GM23338 (cell line): Measurements from ENCODE around the gene NCF2. TPM values are rescaled to one million over a fixed set of nuclear protein-coding genes. Genes with fewer than 3 reads are reported as not detected.

Experiments
- ATAC-seq: fragments of 200-7000 bp; cut with Tn5 transposase; 3 replicates; pipeline ENCODE4 v1.9.1; 2020
- DNase-seq: peaks from one replicate; pipeline ENCODE4 v3.0.0-alpha.2; 2015; ENCODE audit warnings: low spot score
- H2AFZ ChIP-seq: fragments of 200-600 bp; sonication (generic); 2 replicates; pipeline ENCODE4 v1.8.0; 2016; ENCODE audit warnings: antibody characterized with exemption, mild to moderate bottlenecking, moderate library complexity
- H3F3A ChIP-seq: fragments of 200-600 bp; sonication (generic); replicated peaks from 2 replicates; pipeline ENCODE4 v1.8.0; 2017; ENCODE audit warnings: antibody characterized with exemption, mixed run types, low read depth
- H3K27ac ChIP-seq: fragments of 200-600 bp; sonication (generic); 2 replicates; pipeline ENCODE4 v1.6.1; 2016; ENCODE audit warnings: low read depth
- H3K27me3 ChIP-seq: fragments of 200-600 bp; sonication (generic); 2 replicates; pipeline ENCODE4 v1.8.0; 2016; ENCODE audit warnings: mild to moderate bottlenecking, mixed run types, moderate library complexity; ENCODE audit not compliant: insufficient read depth
- H3K36me3 ChIP-seq: fragments of 200-600 bp; sonication (generic); 2 replicates; pipeline ENCODE4 v1.8.0; 2016; ENCODE audit warnings: mild to moderate bottlenecking; ENCODE audit not compliant: insufficient read depth
- H3K4me1 ChIP-seq: fragments of 200-600 bp; sonication (generic); 2 replicates; pipeline ENCODE4 v1.8.0; 2016; ENCODE audit warnings: mild to moderate bottlenecking, moderate library complexity; ENCODE audit not compliant: insufficient read depth
- H3K4me2 ChIP-seq: fragments of 200-600 bp; sonication (generic); 2 replicates; pipeline ENCODE4 v1.7.1; 2017; ENCODE audit warnings: mixed run types
- H3K4me3 ChIP-seq: fragments of 200-600 bp; sonication (generic); 2 replicates; pipeline ENCODE4 v1.6.1; 2016; ENCODE audit warnings: mixed run types
- H3K79me2 ChIP-seq: fragments of 200-600 bp; sonication (generic); replicated peaks from 2 replicates; pipeline ENCODE4 v1.8.0; 2017; ENCODE audit warnings: mild to moderate bottlenecking; ENCODE audit not compliant: insufficient read depth
- H3K9me2 ChIP-seq: fragments of 200-600 bp; sonication (generic); 2 replicates; pipeline ENCODE4 v1.8.0; 2017; ENCODE audit not compliant: insufficient read depth
- H4K20me1 ChIP-seq: fragments of 200-600 bp; sonication (generic); replicated peaks from 2 replicates; pipeline ENCODE4 v1.8.0; 2017; ENCODE audit warnings: mild to moderate bottlenecking; ENCODE audit not compliant: insufficient read depth
- H3K27ac Mint-ChIP-seq: 2 replicates; pipeline ENCODE4 v1.8.0; 2020; ENCODE audit warnings: inconsistent platforms, mild to moderate bottlenecking, moderate library complexity, mixed read lengths
- H3K27me3 Mint-ChIP-seq: 3 replicates; pipeline ENCODE4 v1.8.0; 2022; ENCODE audit warnings: low read depth, mild to moderate bottlenecking, moderate library complexity, mixed read lengths, inconsistent platforms; ENCODE audit not compliant: insufficient read depth, poor library complexity
- H3K36me3 Mint-ChIP-seq: 3 replicates; pipeline ENCODE4 v1.8.0; 2021; ENCODE audit warnings: low read depth, mild to moderate bottlenecking, inconsistent platforms, moderate library complexity, mixed read lengths
- H3K4me1 Mint-ChIP-seq: 3 replicates; pipeline ENCODE4 v1.8.0; 2020; ENCODE audit warnings: mild to moderate bottlenecking, inconsistent platforms, mixed read lengths
- H3K4me3 Mint-ChIP-seq: 3 replicates; pipeline ENCODE4 v1.8.0; 2021; ENCODE audit warnings: moderate library complexity, mild to moderate bottlenecking, inconsistent platforms, mixed read lengths
- H3K9me3 Mint-ChIP-seq: 3 replicates; pipeline ENCODE4 v1.8.0; 2020; ENCODE audit warnings: moderate library complexity, mild to moderate bottlenecking, inconsistent platforms, mixed read lengths
- CREB1 ChIP-seq: fragments of 250-450 bp; sonication (Bioruptor Pico); IDR thresholded peaks from 2 replicates; pipeline ENCODE4 v1.5.0; 2020; ENCODE audit warnings: low read depth, mild to moderate bottlenecking, moderate library complexity
- CTCF ChIP-seq, 2 experiments: fragments of 200-600 bp in 1 of 2; sonication (generic) in 1 of 2; conservative IDR thresholded peaks; 2 replicates each; pipeline versions ENCODE4 v1.5.1 to v1.6.1; 2016 to 2017; ENCODE audit warnings: antibody characterized with exemption in 2 of 2, low read depth in 2 of 2, mild to moderate bottlenecking in 2 of 2, moderate library complexity in 1 of 2
- JUNB ChIP-seq: IDR thresholded peaks from one replicate; pipeline ENCODE4 v1.6.1; 2016; ENCODE audit warnings: antibody characterized with exemption; ENCODE audit not compliant: unreplicated experiment
- NANOG ChIP-seq: IDR thresholded peaks from 2 replicates; pipeline ENCODE4 v1.6.1; 2016; ENCODE audit warnings: antibody characterized with exemption, borderline replicate concordance
- POLR2AphosphoS5 ChIP-seq: IDR thresholded peaks from 2 replicates; pipeline ENCODE4 v1.6.1; 2016; ENCODE audit warnings: antibody characterized with exemption, low read depth
- REST ChIP-seq: IDR thresholded peaks from one replicate; pipeline ENCODE4 v1.6.1; 2018; ENCODE audit warnings: antibody characterized with exemption; ENCODE audit not compliant: unreplicated experiment
- ZNF462 ChIP-seq: fragments of 250-450 bp; sonication (Bioruptor Pico); IDR thresholded peaks from 2 replicates; pipeline ENCODE4 v1.5.0; 2020; ENCODE audit warnings: mild to moderate bottlenecking, moderate library complexity
- polyA plus RNA-seq: library from polyadenylated mRNA; unstranded; fragments of >200 nt; fragmentation: Nextera tagmentation; extraction: Ambion mirVana; gene quantifications from 2 replicates; pipeline ENCODE4 v1.2.1, GENCODE V29; 2016
- total RNA-seq: library from RNA; depleted of rRNA; stranded (reverse); fragments of >200 nt; shearing (Covaris generic); gene quantifications from 2 replicates; pipeline ENCODE4 v1.2.3, GENCODE V29; 2014

The NCF2 gene
- total and polyA plus RNA-seq, 2 experiments from 2014 or later, result not detected

- TF ChIP-seq JUNB, result no peak
- no peak for TF ChIP-seq CREB1 (CRISPR knock-in tag)
- no peak for TF ChIP-seq REST
- no peak for TF ChIP-seq NANOG
- TF ChIP-seq POLR2AphosphoS5, result no peak
- TF ChIP-seq ZNF462, result no peak
- TF ChIP-seq CTCF (conservative IDR thresholded peaks at IDR 0.05; ENCODE audit: low read depth in 2 of 2), result no peak
- Mint-ChIP-seq H3K4me3 (no peak overlapping the region), H3K4me1 (peaks cover 5% of the 10 kb centered on the region; the same call in 1 of the 3 replicates), H3K9me3 (no peaks in the 10 kb centered on the region), H3K27ac (peak overlapping the region; percentile 48; the same call in 1 of the 2 replicates), H3K36me3 (peaks cover 44% of the 10 kb centered on the region), H3K27me3 (peaks cover 4% of the 10 kb centered on the region)
- Histone ChIP-seq H3K27ac (peak overlapping the region; percentile 62; the same call in 1 of the 2 replicates), H3K36me3 (peaks cover 47% of the 10 kb centered on the region), H3K4me3 (no peak overlapping the region), H3K4me2 (no peak overlapping the region), H3F3A (no peaks in the 10 kb centered on the region; the same call in 1 of the 2 replicates), H3K79me2 (no peaks in the 10 kb centered on the region), H3K9me2 (no peaks in the 10 kb centered on the region), H2AFZ (no peak overlapping the region), H3K27me3 (no peaks in the 10 kb centered on the region), H3K4me1 (no peaks in the 10 kb centered on the region; the same call in 1 of the 2 replicates), H4K20me1 (no peaks in the 10 kb centered on the region; the same call in 1 of the 2 replicates)
- no peak for ATAC-seq
- DNase-seq, result no peak
These were observed 37.4 kb downstream of the NCF2 start for GRCh38 chr1:183552891-183553290.
